Panc1 (cell line): ENCODE data around the gene DDA1.

Experiments
- CTCF ChIP-seq: fragments of 450-650 bp; IDR thresholded peaks from 2 replicates; pipeline ENCODE4 v1.5.1; 2017; ENCODE audit warnings: mild to moderate bottlenecking
- POLR2AphosphoS5 ChIP-seq: IDR thresholded peaks from 2 replicates; pipeline ENCODE4 v1.6.1; 2012; ENCODE audit warnings: mild to moderate bottlenecking, low read depth, low read length, moderate library complexity
- SIN3A ChIP-seq: IDR thresholded peaks from 2 replicates; pipeline ENCODE4 v1.6.1; 2012; ENCODE audit warnings: low read depth, mild to moderate bottlenecking, low read length, moderate library complexity, borderline replicate concordance; ENCODE audit not compliant: insufficient read depth
- TCF7L2 ChIP-seq: IDR thresholded peaks from 2 replicates; pipeline ENCODE4 v1.6.1; 2011; ENCODE audit warnings: mild to moderate bottlenecking, low read depth, low read length, inconsistent platforms

DNA sequence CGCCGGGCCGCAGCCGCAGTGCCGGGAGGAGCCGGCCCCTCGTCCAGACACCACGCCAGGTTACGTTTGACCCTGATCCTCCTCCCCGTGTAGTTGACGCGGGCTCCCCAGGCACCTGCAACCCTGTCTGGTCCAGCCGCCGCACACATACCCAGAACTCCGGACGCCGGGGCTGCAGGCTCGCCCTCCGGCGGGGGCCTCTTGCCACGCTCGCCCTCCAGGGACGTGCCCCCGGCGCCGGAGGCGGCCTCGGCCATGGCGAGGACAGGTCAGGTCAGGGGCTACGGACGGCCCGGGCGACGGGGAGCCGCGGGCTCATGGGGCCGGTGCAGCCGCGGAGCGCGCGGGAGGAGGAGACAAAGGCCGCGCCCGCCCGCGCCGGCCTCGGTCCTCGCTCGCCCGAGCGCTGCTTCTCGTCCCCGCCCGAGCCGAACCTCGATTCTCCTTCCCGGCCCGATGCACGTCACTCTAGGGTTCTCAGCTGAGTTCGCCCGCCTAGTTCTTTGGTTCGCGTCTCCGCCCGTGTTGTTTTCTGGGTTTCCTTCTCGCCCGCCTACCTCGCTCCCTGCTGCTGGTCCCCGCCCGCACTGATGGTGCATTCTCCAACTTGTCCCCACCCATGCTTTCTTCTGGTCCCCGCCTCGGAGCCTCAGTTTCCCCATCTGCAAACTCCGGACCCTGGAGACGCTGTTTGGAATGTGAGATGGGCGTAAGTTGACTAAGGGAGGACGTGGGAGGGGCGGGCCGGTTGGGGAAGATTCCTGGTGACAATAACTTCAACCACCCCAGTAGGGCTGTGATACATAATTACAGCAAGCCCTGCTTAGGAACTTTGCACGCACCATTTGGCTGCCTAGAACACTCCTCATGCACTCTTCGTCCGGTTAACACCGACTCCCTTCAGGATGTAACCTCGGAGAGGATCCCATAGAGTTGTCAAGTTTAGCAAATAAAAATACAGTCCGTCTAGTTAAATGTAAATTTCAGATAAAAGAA lies 25.3 kb downstream of the DDA1 start, which contains the start of gene ANO8:
- TF ChIP-seq CTCF, result no peak
- peak; percentile 31; the same call in 1 of the 2 replicates for TF ChIP-seq POLR2AphosphoS5
- peak; percentile 49; the same call in 1 of the 2 replicates for TF ChIP-seq TCF7L2
- no peak; the same call in 1 of the 2 replicates for TF ChIP-seq SIN3A
